Activated CD4-positive, CD25-positive, alpha-beta regulatory T cell treated with anti-CD3 and anti-CD28 coated beads, Interleukin-2, amount 50 U/mL, for 16 hours (primary cell): ENCODE data around the gene PLAC9.

Experiments used
- DNase-seq: peaks from one replicate; pipeline ENCODE4 v3.0.0-alpha.2; 2020; ENCODE audit warnings: low read depth, low spot score

The PLAC9 gene

DNA sequence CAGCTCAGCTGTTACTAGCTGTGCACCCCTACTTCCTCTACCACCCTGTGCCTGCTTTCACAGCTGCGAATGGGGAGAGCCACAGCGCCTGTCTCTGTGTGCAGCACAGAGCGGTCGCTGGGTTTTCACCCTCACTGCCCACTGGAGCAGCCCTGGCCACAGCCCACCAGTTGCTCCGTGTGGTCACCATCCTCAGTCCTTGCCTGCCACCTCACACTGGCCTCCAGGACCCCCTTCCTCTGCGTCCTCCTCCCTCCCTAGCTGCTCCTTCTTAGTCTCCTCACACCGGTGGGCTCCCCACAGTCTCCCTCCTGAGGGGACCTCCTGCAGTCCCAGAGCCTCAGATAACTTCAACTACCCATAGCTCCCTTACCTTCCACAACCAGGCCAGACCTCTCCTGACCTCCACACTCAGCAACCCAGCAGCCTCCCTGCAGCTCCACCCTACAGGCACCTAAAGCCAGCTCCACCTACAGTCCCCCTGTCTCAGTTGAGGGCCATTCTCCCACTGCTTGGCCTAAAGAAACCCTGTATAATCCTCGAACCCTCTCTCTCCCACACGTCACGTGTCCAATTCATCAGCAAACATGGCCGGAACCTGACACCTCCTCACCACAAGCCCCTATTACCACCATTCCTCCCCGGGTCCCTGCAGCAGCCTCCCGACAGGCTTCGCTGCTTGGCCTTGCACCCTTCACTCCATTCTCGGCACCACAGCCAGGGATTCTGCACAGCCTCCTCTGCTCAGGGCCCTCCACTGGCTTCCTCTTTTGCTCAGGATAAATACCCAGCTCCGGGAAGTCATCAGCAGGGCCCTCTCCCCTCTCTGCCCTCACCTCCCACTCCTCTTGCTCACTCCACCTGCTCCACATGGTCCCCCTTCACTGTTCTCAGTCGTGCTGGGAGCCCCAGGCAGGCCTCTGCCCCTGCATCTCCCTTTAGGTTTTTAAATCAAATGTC lies 28.1 kb downstream of the PLAC9 start:
- DNase-seq, result no peak

DNA sequence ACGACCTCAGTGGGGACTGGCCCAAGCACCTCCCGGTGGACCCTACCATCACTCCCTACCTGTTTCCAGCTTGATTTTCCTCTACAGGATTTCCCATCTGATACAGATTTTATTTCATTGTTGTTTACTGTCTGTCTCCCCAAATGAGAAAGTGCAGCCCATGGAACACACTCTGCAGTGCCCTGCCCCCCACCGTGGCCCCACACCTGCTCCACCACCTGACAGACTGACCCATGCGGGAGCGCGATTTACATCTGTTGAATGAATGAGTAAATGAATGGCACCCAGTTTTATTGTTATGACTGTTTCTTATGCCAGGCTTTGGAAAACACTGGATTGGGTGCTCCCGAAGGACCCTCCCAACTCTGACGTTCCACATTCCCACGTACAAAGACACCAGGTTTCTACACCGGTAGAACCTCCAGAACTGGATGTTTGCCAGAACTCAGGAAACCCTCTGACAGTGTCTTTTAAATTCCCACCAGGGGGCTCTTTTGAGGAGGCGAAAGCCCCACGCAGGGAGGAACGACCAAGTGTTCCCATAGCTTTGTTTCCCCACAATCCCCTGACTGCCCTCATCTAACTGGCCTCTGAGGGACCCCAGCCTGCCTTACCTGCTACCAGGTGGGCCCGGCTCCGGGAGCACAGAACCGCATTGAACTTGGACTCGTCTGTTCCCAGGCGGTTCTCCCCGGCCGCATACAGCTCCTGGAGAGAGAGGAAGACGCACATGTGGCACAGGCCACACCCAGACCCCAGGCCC lies 29.0 kb downstream of the PLAC9 start:
- no peak for DNase-seq

DNA sequence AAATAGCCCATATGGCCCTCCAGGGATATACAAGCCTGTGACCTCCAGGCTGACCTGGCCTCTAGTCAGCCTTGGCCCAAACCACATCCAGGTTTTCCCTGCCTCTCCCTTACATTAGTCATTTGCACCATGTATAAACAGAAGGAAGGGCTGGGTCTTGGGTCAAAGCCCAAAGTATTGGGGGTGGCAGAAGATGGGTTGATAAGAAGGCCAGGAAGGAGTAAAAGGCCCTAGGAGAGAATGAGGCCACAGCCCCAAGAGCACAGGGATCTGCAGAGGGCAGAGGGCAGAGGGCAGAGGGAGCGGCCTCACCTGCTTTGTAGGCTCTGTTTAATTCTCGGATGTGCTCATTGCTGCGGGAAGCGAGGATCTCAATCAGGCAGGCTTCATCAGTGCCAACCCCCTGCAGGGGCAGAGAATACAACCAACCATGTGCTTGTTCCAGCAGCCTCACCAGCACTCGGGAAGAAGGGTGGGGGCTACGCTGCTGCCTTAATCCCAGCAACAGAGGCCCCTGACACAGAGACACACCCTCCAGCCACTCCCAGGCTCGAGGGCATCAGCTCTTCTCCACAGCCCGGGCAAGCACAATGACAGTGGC lies 31.3 kb downstream of the PLAC9 start:
- DNase-seq, result no peak

DNA sequence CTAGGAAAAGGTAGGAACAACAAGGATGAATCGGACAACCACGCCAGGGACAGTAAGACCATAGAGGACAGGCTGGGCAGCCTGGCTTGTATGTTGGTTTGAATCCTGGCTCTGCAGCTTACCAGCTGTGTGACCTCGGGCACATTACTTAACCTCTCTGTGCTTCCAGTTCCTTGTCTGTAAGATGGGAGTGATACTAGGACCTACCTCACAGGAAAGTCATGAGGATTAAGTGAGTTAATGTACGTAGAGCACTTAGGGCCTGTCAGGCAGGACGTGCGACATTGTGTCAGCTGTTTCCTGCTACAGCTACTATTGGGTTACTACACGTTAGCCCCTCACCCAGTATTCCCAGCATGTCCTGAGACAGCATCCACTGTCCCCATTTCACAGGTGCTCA lies 32.1 kb downstream of the PLAC9 start:
- no peak for DNase-seq

DNA sequence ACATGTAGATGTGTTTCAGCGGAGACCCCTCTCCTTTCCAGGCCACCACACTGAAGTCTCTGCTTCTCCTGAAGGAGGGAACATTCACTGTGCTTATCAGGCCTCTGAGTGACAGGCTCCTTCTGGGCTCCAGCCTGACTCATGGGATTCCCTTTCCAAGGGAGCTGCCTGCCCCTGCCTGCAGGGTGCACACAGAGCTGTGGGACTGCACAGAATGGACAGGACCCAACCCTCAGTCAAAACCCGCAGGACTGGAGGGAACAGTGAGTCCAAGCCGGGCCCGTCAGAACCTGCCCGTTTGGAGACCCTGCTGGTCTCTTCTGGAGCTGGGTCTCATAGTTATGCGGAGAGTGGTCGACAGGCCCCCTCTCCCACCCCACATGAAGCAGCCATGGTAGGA lies 32.6 kb downstream of the PLAC9 start:
- DNase-seq, result no peak

DNA sequence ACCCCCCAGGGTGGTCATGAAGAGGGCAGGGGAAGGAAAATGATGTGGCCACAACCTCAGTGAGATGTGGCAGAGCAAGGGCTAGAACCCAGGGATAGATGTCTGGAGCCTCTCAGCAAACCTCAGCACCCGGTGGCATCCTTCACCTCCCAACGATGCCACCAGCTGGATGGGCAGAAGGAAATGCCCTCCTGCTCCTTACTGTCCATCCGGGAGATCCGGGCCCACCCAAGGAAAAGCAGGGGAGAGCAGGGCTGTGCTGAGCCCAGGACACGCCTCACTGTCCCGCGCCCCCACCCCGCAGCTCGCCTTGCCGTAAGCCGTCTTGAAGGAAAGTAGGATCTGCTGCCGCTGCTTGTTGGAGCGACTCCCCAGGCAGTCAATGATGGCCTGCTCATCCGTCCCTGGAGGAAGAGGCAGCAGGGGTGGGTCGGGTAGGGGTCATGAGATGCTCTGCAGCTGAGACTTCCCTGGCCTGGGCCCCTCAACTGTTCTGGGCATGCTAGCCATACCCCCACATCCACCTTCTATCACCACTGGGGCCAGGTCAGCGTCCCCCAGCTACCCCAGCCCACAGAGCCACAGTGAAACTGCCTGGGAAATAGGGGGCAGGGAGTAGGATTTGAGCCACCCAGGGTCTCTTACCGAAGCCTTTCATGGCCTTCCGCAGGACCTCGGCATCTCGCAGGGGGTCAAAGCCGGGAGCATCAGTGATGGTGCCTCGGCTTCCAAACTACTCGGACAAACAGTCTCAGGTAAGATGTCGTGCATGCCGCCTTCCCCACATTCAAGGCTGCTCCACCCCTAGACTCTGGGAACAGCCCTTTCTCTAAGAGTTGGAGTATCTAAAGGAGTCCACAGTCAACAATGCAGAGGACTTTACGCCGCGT lies 34.3 kb downstream of the PLAC9 start:
- no peak for DNase-seq

DNA sequence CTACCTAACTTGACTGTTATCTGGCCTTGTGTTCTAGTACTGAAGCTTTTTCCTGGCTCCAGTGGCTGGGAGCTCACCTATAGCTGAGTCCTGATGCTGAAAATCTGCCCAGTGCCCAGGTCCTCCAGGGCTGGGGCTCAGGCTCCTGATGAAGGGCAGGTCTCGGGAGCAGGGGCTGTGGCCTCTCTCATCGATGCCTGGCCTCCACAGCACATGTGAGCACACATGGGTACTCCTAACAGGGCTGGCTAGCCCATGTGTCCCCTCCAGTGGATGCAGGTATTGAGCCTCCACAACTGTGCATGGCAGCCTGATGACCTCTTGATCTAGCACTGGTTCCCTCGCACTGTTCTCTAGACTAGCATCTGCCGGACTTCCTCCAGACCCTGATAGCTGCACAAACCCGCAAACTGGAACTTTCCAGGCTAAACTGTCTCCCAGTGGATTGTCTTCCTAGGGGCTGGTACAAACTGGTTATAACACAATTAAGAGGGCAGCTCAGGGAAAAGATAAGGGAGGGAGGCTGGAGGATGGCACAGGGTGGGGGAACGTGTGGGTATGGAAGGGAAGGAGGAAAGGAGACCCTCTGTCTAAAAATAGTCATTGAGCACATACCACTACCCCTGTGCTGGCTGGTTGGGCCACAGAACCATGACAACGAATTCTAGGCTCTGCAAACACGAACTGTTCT lies 35.1 kb downstream of the PLAC9 start:
- DNase-seq, result no peak

DNA sequence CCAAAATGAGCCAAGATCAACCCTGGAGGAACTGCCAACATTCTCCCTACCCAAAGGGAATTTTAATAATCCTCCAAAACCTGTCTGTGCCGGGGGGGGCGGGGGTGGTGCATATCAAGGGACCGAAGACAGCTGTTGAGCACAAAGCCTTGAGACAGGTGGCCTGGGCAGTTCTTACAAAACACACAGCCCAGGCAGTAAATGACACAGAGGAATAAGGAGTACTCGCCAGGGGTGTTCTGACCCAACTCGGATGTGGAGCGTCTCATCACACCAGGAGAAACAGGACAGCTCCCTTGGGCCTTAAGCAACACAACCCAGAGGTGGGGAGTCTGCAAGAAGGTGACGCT lies 35.6 kb downstream of the PLAC9 start:
- DNase-seq, result no peak

DNA sequence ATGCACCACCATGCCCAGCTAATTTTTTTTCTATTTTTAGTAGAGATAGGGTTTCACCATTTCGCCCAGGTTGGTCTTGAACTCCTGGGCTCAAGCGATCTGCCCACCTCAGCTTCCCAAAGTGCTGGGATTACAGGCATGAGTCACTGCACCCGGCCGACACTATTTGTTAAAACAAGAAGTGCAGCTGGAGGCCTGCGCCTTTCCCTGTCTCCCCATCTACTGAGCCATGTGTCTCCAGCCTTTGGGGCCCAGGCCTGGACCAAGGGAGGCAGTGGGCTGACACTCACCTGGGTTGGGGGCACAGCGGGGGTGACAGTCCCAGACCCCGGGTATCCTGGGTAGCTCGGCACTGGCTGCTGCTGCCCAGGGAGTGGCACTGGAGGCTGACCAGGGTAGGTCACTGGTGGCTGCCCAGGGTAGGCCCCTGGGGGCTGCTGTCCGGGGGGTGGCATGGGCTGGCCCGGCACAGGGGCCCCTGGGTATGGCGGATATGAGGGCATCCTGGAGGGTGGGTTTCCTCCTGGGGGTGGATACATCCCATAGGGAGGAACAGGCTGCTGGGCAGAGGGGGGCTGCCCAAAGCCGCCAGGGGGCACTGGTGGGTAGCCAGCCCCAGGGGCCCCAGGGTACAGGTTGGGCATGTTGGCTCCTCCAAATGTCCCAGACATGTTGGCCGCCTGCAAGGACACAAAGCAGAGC lies 36.3 kb downstream of the PLAC9 start:
- no peak for DNase-seq

DNA sequence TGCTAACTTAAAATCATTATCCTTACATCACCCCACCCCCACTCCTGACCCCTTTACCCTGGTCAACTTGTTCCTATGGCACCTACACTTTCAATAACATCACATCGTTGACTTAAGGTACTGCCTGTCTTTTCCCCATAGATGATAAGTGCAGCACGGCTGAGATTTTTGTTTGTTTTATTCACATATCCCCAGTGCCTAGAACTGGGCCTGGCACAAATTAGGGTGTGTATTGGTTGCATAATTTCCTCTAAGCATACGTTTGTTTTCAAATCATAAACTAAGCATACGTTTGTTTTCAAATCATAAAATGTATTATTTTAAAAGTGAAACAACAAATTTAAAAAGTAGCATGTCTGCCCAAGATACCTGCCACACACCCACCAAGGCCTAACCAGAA lies 37.5 kb downstream of the PLAC9 start:
- no peak for DNase-seq

DNA sequence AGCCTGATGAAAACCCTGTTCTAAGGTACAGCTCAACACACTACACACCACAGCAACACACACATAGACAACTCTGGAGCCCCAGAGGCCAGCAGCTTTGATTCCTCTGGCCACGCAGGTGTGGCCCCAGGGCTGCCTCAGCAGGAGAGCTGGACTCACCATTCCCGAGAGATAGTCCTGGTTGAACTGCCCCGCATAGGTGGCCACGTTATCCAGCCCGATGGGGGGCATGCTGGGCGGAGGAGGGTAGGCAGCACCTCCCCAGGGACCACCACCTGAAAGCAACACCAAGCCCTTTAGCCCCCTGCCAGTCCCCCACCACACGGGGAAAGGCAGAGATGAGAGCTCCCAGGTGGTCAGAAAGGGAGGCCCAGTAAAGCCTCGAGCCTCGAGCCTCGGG lies 38.1 kb downstream of the PLAC9 start:
- DNase-seq, result no peak

DNA sequence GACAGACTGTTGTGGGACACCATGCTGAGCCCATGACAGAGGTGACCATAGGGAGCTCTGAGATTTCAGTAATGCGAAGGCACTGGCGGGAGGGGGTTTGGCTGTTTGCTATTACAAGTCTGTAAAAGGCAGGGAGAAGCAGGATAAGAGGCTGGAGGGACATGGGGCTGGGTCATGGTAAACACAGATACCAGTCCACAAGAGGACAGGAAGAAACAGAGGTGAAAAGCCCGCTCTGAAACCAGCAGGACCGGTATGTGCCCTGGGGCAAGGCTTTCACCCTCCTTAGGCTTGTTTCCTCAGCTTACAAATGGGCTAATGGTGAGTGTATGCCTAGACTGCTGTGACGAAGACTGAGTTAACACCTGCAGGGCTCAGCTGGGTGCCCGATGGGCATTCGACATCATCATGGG lies 38.7 kb downstream of the PLAC9 start:
- DNase-seq, result no peak

DNA sequence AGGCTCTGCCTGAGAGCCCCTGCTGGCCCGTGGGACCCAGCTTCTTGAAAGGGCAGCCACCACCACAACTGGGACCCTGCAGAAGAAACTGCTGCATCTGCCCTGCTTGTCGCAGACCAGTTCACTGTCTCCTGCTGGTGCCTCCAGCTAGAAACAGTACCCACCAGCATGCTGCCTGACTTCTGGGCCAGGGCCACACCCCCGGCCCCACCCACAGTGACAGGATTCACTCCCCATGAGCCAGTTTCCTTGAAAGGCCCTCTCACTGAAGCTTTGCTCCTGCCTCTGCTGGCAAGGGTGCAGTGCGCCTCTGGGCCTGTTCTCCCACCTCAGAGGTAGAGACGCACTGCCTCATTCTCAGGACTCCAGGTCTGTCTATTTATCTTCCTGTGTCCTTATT lies 40.4 kb downstream of the PLAC9 start:
- DNase-seq, result no peak

DNA sequence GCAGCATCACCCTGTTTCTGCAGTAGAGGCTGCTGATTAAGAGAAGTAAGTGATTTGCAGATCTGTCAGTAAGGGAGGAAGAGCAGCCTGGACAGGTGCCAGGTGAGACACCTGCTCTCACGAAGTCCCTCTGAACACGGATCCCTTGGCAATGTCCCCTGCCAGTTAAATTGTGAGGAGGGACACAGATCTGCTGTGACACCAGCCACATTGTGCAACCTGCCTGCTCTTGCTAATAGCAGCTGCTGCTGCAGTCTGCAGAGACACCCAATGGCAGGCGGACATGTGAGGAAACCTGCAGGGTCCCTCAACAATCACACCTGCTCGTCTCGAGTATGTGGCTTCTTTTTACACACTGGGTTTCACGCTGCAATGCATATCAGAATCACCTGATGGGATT lies 40.9 kb downstream of the PLAC9 start:
- no peak for DNase-seq

DNA sequence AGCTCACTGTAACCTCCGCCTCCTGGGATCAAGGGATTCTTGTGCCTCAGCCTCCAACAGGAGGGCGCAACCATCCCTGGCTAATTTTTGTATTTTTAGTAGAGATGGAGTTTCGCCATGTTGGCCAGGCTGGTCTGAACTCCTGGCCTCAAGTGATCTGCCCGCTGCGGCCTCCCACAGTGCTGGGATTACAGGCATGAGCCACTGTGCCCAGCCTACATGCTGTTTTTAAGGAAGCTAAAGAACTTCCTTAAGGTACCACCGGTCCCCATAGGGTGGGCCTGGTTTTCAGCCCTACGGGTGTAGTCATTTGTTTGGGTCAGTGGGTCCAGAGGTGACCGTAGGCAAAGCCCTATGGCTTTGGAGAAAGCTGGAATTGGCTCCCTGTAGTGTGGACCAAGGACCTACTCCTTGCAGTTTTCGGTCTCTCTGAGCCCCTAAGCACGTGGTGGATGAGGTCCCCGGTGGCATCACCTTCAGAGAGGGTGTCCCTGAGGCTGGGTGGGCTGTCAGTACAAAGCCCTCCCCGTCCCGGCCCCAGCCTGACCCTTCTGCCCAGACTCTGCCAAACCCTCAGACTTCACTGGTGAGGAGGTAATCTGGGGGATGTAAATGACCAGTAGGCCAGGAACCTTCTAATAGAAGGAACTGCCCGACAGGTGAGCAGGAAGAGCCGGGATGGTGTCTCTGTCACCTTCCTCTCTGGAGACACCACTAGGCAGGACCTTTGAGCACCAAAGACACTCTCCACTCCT lies 42.3 kb downstream of the PLAC9 start:
- no peak for DNase-seq

DNA sequence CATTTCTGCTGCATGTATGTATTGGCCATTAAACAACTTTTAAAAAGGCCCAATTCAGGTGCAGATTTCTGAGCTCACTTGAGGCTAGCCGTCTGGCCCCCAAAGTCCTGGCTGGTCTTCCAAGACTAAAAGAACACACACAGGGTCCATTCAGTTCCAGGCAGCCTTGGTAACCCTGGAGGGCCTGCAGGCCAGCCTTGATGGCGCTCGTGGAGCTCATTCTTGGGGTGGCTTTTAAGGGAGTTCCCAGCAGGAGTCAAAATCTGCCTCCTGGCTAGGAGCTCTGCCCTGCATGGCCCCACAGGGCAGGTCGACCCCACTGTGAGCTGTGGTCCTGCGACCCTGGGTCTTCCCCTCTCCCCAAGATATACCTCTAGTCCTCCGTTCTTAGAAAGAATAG lies 44.0 kb downstream of the PLAC9 start:
- no peak for DNase-seq

DNA sequence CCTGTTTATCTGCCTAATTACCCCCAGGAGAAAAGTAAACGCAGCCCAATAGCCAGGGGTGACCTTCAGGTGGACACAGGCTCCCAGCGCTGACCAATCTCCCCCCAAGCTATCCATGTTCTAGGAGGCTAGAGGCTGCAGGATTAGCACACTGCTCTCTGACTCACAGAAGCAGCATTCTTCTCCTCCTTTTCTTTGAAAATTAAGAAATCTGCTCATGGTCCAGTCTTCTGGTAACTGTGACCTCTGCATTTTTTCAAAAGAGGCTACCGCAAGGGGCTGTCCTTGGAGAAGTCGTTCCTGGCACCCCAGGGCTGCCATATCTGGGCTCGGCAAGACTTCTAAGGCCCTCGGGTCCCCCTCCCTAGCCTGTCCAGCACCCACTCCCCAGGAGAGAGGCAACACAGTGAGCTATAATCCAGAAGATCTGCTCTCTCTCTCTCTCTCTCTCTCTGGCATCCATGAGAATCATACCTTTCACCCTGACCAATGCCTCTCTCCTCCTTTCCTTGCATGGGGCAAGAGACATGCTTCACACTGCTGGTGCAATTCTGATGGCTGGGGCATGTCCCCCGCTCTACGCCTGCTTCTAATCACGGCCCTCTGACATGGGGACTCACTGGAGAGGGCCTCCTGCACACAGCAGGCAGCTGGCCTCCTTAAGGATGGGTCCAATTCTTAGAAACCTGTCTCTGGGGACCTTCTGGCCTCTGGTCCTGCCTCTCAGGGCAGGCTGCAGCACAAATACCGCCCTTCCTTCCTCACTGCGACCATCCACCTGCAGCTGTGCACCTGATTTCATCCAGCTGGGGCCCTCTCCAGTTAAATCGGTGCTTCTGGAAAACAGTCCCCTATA lies 45.5 kb downstream of the PLAC9 start:
- DNase-seq, result no peak

DNA sequence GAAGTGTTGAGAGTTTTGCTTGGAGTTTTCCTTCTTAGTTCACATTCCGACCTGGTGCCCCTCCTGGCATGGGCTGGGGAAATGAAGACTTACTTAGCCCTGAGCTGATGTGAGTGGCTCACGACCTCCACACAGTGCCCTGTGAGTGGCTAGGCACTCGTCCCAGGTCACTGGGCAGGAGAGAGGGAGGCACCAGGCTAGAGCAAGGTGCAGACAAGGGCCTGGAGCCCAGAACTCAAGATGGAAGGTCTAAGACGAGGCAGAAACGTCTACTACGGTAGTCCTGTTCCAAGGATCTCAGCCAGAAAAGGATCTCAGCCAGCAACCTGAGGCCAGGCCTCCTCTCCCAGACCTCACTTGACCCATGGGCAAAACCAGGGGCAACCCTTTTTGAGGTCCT lies 50.5 kb downstream of the PLAC9 start:
- DNase-seq, result no peak

DNA sequence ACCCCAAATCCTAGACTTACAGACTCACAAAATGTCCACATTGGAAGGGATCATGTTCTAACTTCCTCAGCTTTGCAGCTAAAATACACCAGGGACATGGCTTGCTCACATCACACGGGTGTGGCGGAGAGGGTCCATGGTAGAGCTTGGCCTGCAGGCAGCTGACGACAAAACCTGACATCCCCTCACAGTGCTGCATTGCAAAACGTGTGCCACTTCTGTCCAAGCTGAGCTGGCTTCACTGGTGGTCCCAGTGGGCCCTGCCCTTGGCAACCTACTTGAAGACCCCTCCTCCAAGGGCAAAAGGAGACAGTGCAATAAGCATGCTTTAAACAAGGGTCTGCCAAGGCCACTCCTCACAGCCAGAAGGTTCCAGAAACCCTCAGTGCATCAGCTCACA lies 50.9 kb downstream of the PLAC9 start:
- no peak for DNase-seq
